K562 (cell line): ENCODE data around the gene GINS3. TPM values are rescaled to one million over a fixed set of nuclear protein-coding genes. Genes with fewer than 3 reads are reported as not detected.

Source experiments
- ATAC-seq: fragments of 200-7000 bp; cut with Tn5 transposase; 3 replicates; pipeline ENCODE4 v1.9.1; 2020; ENCODE audit warnings: moderate library complexity
- BruUV-seq: library from RNA; stranded (reverse); fragments of 400-500 nt; replicated peaks from 2 replicates; lab custom pipeline; 2021; lab: Mats Ljungman, UMichigan
- CTCF ChIA-PET: fragments of 300-600 bp; formaldehyde crosslinking; extraction: SDS; loops from one replicate; lab custom pipeline; 2021; ENCODE audit warnings: low intra/inter-chr PET ratio; lab: Yijun Ruan, JAX
- POLR2A ChIA-PET: fragments of 300-600, 350-650 bp; sonication (Branson Sonifier 250); formaldehyde crosslinking; extraction: SDS; loops from one replicate; lab custom pipeline; 2021; ENCODE audit warnings: antibody characterized with exemption, inconsistent platforms; lab: Yijun Ruan, JAX
- DNase-seq, 4 experiments: peaks; one replicate each; pipeline versions ENCODE4 v3.0.0 to v3.0.0-alpha.2; 2011 to 2018; ENCODE audit warnings: low spot score in 3 of 4, mixed read lengths in 3 of 4; ENCODE audit errors: extremely low read depth in 1 of 4
- FAIRE-seq: peaks from 2 replicates; lab custom pipeline; 2011; peaks lifted over from hg19 to GRCh38; lab: Jason Lieb, UNC
- H2AFZ ChIP-seq: 2 replicates; pipeline ENCODE4 v1.6.0; 2011; ENCODE audit warnings: low read depth, low read length, control low read depth, inconsistent platforms
- H3K27ac ChIP-seq: fragments of 200-600 bp; 3 replicates; pipeline ENCODE4 v1.8.0; 2011; ENCODE audit warnings: low read depth, mild to moderate bottlenecking, control low read depth, inconsistent platforms, low read length, moderate library complexity, mixed read lengths; ENCODE audit errors: extremely low read depth
- H3K27me3 ChIP-seq, 2 experiments: fragments of 300-600 bp in 1 of 2; 2 replicates in 1 of 2; 3 replicates in 1 of 2; pipeline versions ENCODE4 v1.6.0 to v1.8.0; 2011; ENCODE audit warnings: inconsistent platforms in 2 of 2, low read length in 2 of 2, mild to moderate bottlenecking in 1 of 2, mixed read lengths in 1 of 2, moderate library complexity in 1 of 2; ENCODE audit not compliant: control insufficient read depth in 2 of 2, insufficient read depth in 2 of 2
- H3K36me3 ChIP-seq: fragments of 300-600 bp; 3 replicates; pipeline ENCODE4 v1.8.0; 2011; ENCODE audit warnings: mild to moderate bottlenecking, low read length, inconsistent platforms; ENCODE audit not compliant: control insufficient read depth, insufficient read depth
- H3K4me1 ChIP-seq, 2 experiments: fragments of 200-600 bp in 1 of 2; replicated peaks in 1 of 2; 2 replicates in 1 of 2; 3 replicates in 1 of 2; pipeline versions ENCODE4 v1.5.1 to v1.8.0; 2011; ENCODE audit warnings: inconsistent platforms in 2 of 2, low read length in 2 of 2, mild to moderate bottlenecking in 1 of 2, mixed read lengths in 1 of 2, moderate library complexity in 1 of 2; ENCODE audit not compliant: control insufficient read depth in 2 of 2, insufficient read depth in 2 of 2
- H3K4me2 ChIP-seq: 2 replicates; pipeline ENCODE4 v1.6.1; 2011; ENCODE audit warnings: low read length, control low read depth, inconsistent platforms, mixed read lengths; ENCODE audit not compliant: insufficient read depth
- H3K4me3 ChIP-seq: fragments of 200-600 bp; sonication (generic), shearing (Covaris generic); 2 replicates; pipeline ENCODE4 v1.5.1; 2016; ENCODE audit warnings: control low read depth, inconsistent platforms
- H3K79me2 ChIP-seq: fragments of 200-600 bp; 3 replicates; pipeline ENCODE4 v1.8.0; 2011; ENCODE audit warnings: low read length, inconsistent platforms; ENCODE audit not compliant: control insufficient read depth, insufficient read depth
- H3K9ac ChIP-seq, 2 experiments: 2 replicates each; pipeline versions ENCODE4 v1.6.0 to v1.6.1; 2011; ENCODE audit warnings: low read depth in 2 of 2, low read length in 2 of 2, control low read depth in 1 of 2, inconsistent platforms in 1 of 2, mild to moderate bottlenecking in 1 of 2, mixed read lengths in 1 of 2; ENCODE audit not compliant: insufficient read depth in 1 of 2
- H3K9me1 ChIP-seq: one replicate; pipeline ENCODE4 v1.6.0; 2011; ENCODE audit warnings: inconsistent platforms, mild to moderate bottlenecking, low read length, moderate library complexity; ENCODE audit not compliant: control insufficient read depth, insufficient read depth
- H3K9me3 ChIP-seq: replicated peaks from 2 replicates; pipeline ENCODE4 v1.5.1; 2011; ENCODE audit warnings: low read depth, low read length, inconsistent platforms; ENCODE audit not compliant: control insufficient read depth, insufficient read depth
- H4K20me1 ChIP-seq: replicated peaks from 2 replicates; pipeline ENCODE4 v1.6.1; 2011; ENCODE audit warnings: low read length, inconsistent platforms, mixed read lengths; ENCODE audit not compliant: control insufficient read depth, insufficient read depth
- ZBTB40 ChIP-seq, 2 experiments: fragments of 450-650 bp in 1 of 2; sonication (generic) in 1 of 2; formaldehyde crosslinking in 1 of 2; IDR thresholded peaks; 2 replicates each; pipeline versions ENCODE4 v1.7.1 to v1.9.0; 2016 to 2022; ENCODE audit warnings: inconsistent platforms in 1 of 2, mild to moderate bottlenecking in 1 of 2, missing genetic modification reagents in 1 of 2
- WGBS: fragments of 100-300 bp; shearing (Covaris generic); methylation state at CpG from one replicate; pipeline ENCODE4 v1.1.6; 2016; ENCODE audit warnings: low coverage, mixed read lengths; ENCODE audit not compliant: insufficient coverage; ENCODE audit errors: missing lambda C conversion rate; 5-methylcytosine and 5-hydroxymethylcytosine counted together
- in situ Hi-C: fragments of 300-500 bp; cut with MboI; formaldehyde crosslinking; loops from 4 replicates; pipeline ENCODE4 v1.15.0; 2018; ENCODE audit warnings: inconsistent platforms, mixed read lengths
- intact Hi-C: fragments of 100-400 bp; cut with micrococcal nuclease; formaldehyde crosslinking; loops from 2 replicates; pipeline ENCODE4 v1.14.2; 2022
- polyA plus RNA-seq, 8 experiments: library from polyadenylated mRNA; depleted of rRNA in 4 of 8; stranded (reverse) in 5 of 8; unstranded in 3 of 8; fragments of >200 nt; fragmentation: Nextera tagmentation in 2 of 8; fragmentation: Illumina TruSeq in 1 of 8; extraction: Ambion mirVana in 2 of 8; extraction: Trizol in 1 of 8; gene quantifications; 2 replicates each; pipeline versions ENCODE4 v1.2.1 to v1.2.3, GENCODE V29; 2011 to 2014; ENCODE audit warnings: inconsistent platforms in 1 of 8, missing spikeins in 1 of 8
- total RNA-seq, 7 experiments: library from RNA; depleted of rRNA in 6 of 7; stranded (reverse); fragments of >200 nt in 6 of 7; fragmentation: Illumina TruSeq in 2 of 7; extraction: Trizol in 2 of 7; gene quantifications; 2 replicates each; pipeline versions ENCODE4 v1.2.1 to v1.2.3, GENCODE V29; 2011 to 2021; ENCODE audit warnings: low replicate concordance in 1 of 7

Gene GINS3
- total and polyA plus RNA-seq, 9 of the 15 experiments (the other 6 are each of a cell fraction or from before 2014, with no cell fraction given), result 17.8 to 31.9 (median 25.4) TPM

DNA sequence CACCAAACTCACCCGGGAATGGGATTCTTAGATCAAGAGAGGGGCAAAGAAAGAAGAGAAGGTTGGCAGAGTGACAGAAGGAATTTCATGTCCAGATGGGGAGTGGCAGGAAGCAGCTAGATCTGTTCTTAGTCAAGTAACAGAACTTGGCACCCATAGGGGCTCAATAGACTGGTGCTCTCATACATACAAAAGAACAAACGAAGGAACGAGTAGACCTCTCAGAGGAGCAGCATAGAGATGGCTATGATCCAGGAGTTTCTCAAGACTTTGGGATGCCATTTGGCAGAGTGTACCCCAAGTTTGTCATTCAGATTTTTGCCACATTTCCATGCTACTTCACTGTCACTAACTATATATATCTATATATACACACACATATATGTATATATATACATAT lies 47.9 kb downstream of the GINS3 start:
- Histone ChIP-seq H3K27ac (no peak overlapping the region), H3K9ac (no peak overlapping the region), H3K9me1 (no peaks in the 10 kb centered on the region), H3K4me1 (no peaks in the 10 kb centered on the region; a peak in 1 of 5 replicates), H3K4me2 (no peak overlapping the region), H3K9me3 (no peaks in the 10 kb centered on the region), H3K27me3 (peaks cover 0 to 27% of the 10 kb centered on the region in 2 experiments; a peak in 2 of 5 replicates), H3K36me3 (no peaks in the 10 kb centered on the region), H2AFZ (no peak overlapping the region), H3K4me3 (no peak overlapping the region), H4K20me1 (no peaks in the 10 kb centered on the region), H3K79me2 (no peaks in the 10 kb centered on the region)
- no peak for DNase-seq
- no TSS peak for BruUV-seq
- ATAC-seq, result no peak
- ChIA-PET POLR2A (interaction anchor here (1.0 kb wide), 1 partner anchor 13 kb away, joined by 3 read pairs; no protein-coding TSS in a partner anchor), CTCF (no interaction called here)
- WGBS, result 2% methylated on average over 3 of the region's 3 CpGs
- no peak for FAIRE-seq
- in situ Hi-C loops (no loop called here), intact Hi-C loops (no loop called here)
- TF ChIP-seq ZBTB40 (IDR thresholded peaks at IDR 0.05) (no peak), ZBTB40 (CRISPR knock-in tag; IDR thresholded peaks at IDR 0.05) (no peak)
